Keratinocyte (primary cell): ENCODE measurements around the gene CRKL. TPM values are rescaled to one million over a fixed set of nuclear protein-coding genes. Genes with fewer than 3 reads are reported as not detected.
"Not testable (repeated sequence)": the region's sequence is repeated elsewhere in the genome, so short reads cannot be mapped to it uniquely, and the experiment has no call there.

Experiments used
- DNase-seq: peaks from one replicate; pipeline ENCODE4 v3.0.0-alpha.2; 2011; ENCODE audit warnings: low read depth, missing footprints, low spot score
- FAIRE-seq: peaks from 2 replicates; lab custom pipeline; 2011; peaks lifted over from hg19 to GRCh38; lab: Jason Lieb, UNC
- H2AFZ ChIP-seq: 2 replicates; pipeline ENCODE4 v1.6.0; 2012; ENCODE audit warnings: low read length, control low read depth, inconsistent platforms; ENCODE audit not compliant: control insufficient read depth
- H3K27ac ChIP-seq: 2 replicates; pipeline ENCODE4 v1.5.1; 2011; ENCODE audit warnings: low read length; ENCODE audit not compliant: control insufficient read depth, insufficient read depth
- H3K27me3 ChIP-seq: 3 replicates; pipeline ENCODE4 v1.6.0; 2011; ENCODE audit warnings: low read length; ENCODE audit not compliant: control insufficient read depth, insufficient read depth; ENCODE audit errors: extremely low read depth
- H3K36me3 ChIP-seq, 2 experiments: 2 replicates in 1 of 2; 3 replicates in 1 of 2; pipeline ENCODE4 v1.5.1; 2011; ENCODE audit warnings: low read length in 2 of 2, mild to moderate bottlenecking in 1 of 2; ENCODE audit not compliant: control insufficient read depth in 2 of 2, insufficient read depth in 2 of 2; ENCODE audit errors: extremely low read depth in 1 of 2
- H3K4me1 ChIP-seq: 3 replicates; pipeline ENCODE4 v1.5.1; 2011; ENCODE audit warnings: low read length; ENCODE audit not compliant: control insufficient read depth, insufficient read depth; ENCODE audit errors: extremely low read depth
- H3K4me2 ChIP-seq: 3 replicates; pipeline ENCODE4 v1.6.0; 2011; ENCODE audit warnings: low read depth, low read length; ENCODE audit not compliant: control insufficient read depth, insufficient read depth; ENCODE audit errors: extremely low read depth
- H3K4me3 ChIP-seq, 3 experiments: fragments of 200-600 bp in 1 of 3; sonication (generic) in 1 of 3; 2 replicates in 2 of 3; 3 replicates in 1 of 3; pipeline ENCODE4 v1.5.1; 2011 to 2016; ENCODE audit warnings: low read length in 3 of 3, mild to moderate bottlenecking in 3 of 3, control low read depth in 2 of 3, inconsistent platforms in 1 of 3, low read depth in 1 of 3, mixed read lengths in 1 of 3, mixed run types in 1 of 3, moderate library complexity in 1 of 3; ENCODE audit not compliant: control insufficient read depth in 2 of 3, insufficient read depth in 2 of 3; ENCODE audit errors: extremely low read depth in 1 of 3
- H3K79me2 ChIP-seq: 2 replicates; pipeline ENCODE4 v1.6.0; 2012; ENCODE audit warnings: low read length; ENCODE audit not compliant: control insufficient read depth, insufficient read depth
- H3K9ac ChIP-seq: 3 replicates; pipeline ENCODE4 v1.6.0; 2011; ENCODE audit warnings: low read length; ENCODE audit not compliant: control insufficient read depth, insufficient read depth; ENCODE audit errors: extremely low read depth
- H3K9me1 ChIP-seq: 3 replicates; pipeline ENCODE4 v1.6.0; 2011; ENCODE audit warnings: low read length; ENCODE audit not compliant: control insufficient read depth, insufficient read depth; ENCODE audit errors: extremely low read depth
- H3K9me3 ChIP-seq: 2 replicates; pipeline ENCODE4 v1.5.1; 2012; ENCODE audit warnings: low read depth, low read length; ENCODE audit not compliant: control insufficient read depth
- H4K20me1 ChIP-seq: 3 replicates; pipeline ENCODE4 v1.6.0; 2011; ENCODE audit warnings: low read length; ENCODE audit not compliant: control insufficient read depth, insufficient read depth; ENCODE audit errors: extremely low read depth
- CTCF ChIP-seq, 3 experiments: IDR thresholded peaks in 1 of 3; conservative IDR thresholded peaks in 1 of 3; optimal IDR thresholded peaks in 1 of 3; 2 replicates in 2 of 3; 3 replicates in 1 of 3; pipeline versions ENCODE3 to v1.5.1; 2011; ENCODE audit warnings: low read length in 3 of 3, mild to moderate bottlenecking in 3 of 3, moderate library complexity in 2 of 3, control low read depth in 1 of 3, inconsistent platforms in 1 of 3; ENCODE audit not compliant: insufficient read depth in 2 of 3; ENCODE audit errors: extremely low read depth in 1 of 3
- EZH2 ChIP-seq: IDR thresholded peaks from one replicate; pipeline ENCODE4 v1.6.1; 2012; ENCODE audit warnings: inconsistent platforms, mild to moderate bottlenecking, low read length, moderate library complexity
- dilution Hi-C: fragments of 300-500 bp; cut with MboI; formaldehyde crosslinking; loops from one replicate; pipeline ENCODE4 v1.7.0; 2020; ENCODE audit warnings: low sequenced_read_pairs; ENCODE audit not compliant: extremely low pct_ligation_motif_present
- polyA plus RNA-seq, 5 experiments: library from polyadenylated mRNA; depleted of rRNA in 3 of 5; stranded (reverse) in 3 of 5; stranded (forward) in 1 of 5; unstranded in 1 of 5; fragments of >200 nt; gene quantifications; 1 replicate in 1 of 5; 2 replicates in 3 of 5; 3 replicates in 1 of 5; pipeline versions ENCODE4 v1.2.1 to v1.2.3, GENCODE V29; 2011 to 2012; ENCODE audit warnings: missing spikeins in 2 of 5, low read depth in 1 of 5, low replicate concordance in 1 of 5

Gene CRKL
- polyA plus RNA-seq, 1 donor (not counting 4 experiments of a cell fraction or from before 2014, with no cell fraction given) = 32.1 TPM

- Histone ChIP-seq H3K9me3 (no peaks in the 10 kb centered on the region), H3K36me3 (peaks cover under 1 to 1% of the 10 kb centered on the region in 2 experiments), H3K27ac (no peak overlapping the region), H3K79me2 (peaks cover 97% of the 10 kb centered on the region), H3K4me2 (no peak overlapping the region), H2AFZ (no peak overlapping the region), H3K4me3 (no peak overlapping the region), H3K9ac (no peak overlapping the region), H3K27me3 (no peaks in the 10 kb centered on the region), H3K9me1 (peaks cover 3% of the 10 kb centered on the region), H4K20me1 (peaks cover 32% of the 10 kb centered on the region), H3K4me1 (peaks cover 8% of the 10 kb centered on the region)
- no peak for FAIRE-seq
- DNase-seq = no peak
- no peak for TF ChIP-seq EZH2
- TF ChIP-seq CTCF (optimal IDR thresholded peaks at IDR 0.05 in 1 of 3, IDR thresholded peaks at IDR 0.05 in 1 of 3, conservative IDR thresholded peaks at IDR 0.05 in 1 of 3; ENCODE audit: extremely low read depth in 1 of 3, insufficient read depth in 2 of 3, low read length in 3 of 3) = no peak
- dilution Hi-C loops = no loop called here
Observed at GRCh38 chr22:20928573-20928967, 11.4 kb downstream of the CRKL start.

DNA sequence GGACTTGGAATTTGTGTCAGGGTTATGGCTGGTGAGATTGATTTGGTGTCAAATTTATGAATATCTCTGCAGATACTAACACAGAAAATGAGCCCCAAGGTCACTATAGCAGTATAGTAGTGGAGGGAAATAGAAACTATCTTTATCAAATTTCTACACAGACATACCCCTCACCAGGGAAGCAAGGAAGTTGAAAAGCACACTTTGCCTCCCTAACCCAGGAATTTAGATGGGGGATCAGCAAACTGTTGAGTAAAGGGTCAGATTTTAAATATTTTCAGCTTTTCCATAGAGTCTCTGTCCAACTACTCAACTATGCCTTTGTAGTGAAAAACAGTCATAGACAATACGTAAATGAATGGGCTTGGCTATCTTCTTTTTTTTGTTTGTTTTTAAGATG is 12.8 kb downstream of the CRKL start:
- H3K9me3 ChIP-seq = no peaks in the 10 kb centered on the region
- H3K79me2 ChIP-seq = peaks cover 97% of the 10 kb centered on the region
- no peak overlapping the region for H2AFZ ChIP-seq
- H4K20me1 ChIP-seq = peaks cover 30% of the 10 kb centered on the region
- H3K9ac ChIP-seq = no peak overlapping the region
- no peak overlapping the region for H3K27ac ChIP-seq
- no peak for DNase-seq
- H3K4me2 ChIP-seq = no peak overlapping the region
- TF ChIP-seq CTCF (optimal IDR thresholded peaks at IDR 0.05 in 1 of 3, IDR thresholded peaks at IDR 0.05 in 1 of 3, conservative IDR thresholded peaks at IDR 0.05 in 1 of 3; ENCODE audit: extremely low read depth in 1 of 3, insufficient read depth in 2 of 3, low read length in 3 of 3) = no peak
- TF ChIP-seq EZH2 = no peak
- H3K4me3 ChIP-seq = no peak overlapping the region
- FAIRE-seq = no peak
- peaks cover 8% of the 10 kb centered on the region for H3K4me1 ChIP-seq
- dilution Hi-C loops = no loop called here
- peaks cover 3% of the 10 kb centered on the region for H3K9me1 ChIP-seq
- H3K36me3 ChIP-seq = peaks cover 7% of the 10 kb centered on the region in 2 experiments
- H3K27me3 ChIP-seq = no peaks in the 10 kb centered on the region

DNA sequence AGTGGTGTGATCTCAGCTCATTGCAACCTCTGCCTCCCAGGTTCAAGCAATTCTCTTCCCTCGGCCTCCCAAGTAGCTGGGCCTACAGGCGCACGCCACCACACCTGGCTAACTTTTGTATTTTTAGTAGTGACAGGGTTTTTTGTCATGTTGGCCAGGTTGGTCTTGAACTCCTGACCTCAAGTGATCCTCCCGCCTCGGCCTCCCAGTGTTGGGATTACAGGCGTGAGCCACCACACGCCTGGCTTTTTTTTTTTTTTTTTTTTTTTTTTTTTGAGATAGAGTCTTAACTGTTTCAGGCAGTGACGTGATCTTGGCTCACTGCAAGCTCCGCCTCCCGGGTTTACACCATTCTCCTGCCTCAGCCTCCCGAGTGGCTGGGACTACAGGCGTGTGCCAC is 13.2 kb downstream of the CRKL start:
- H2AFZ ChIP-seq, H3K4me3 ChIP-seq, H3K9ac ChIP-seq, H3K27me3 ChIP-seq, DNase-seq, H3K4me1 ChIP-seq, H3K36me3 ChIP-seq, dilution Hi-C loops, FAIRE-seq, H3K4me2 ChIP-seq, H3K27ac ChIP-seq, H3K9me1 ChIP-seq, H3K9me3 ChIP-seq: not testable (repeated sequence)
- peaks cover 97% of the 10 kb centered on the region for H3K79me2 ChIP-seq
- H4K20me1 ChIP-seq = peaks cover 30% of the 10 kb centered on the region
